ENCODE results near the gene BRAP.

BRAP gene

DNA sequence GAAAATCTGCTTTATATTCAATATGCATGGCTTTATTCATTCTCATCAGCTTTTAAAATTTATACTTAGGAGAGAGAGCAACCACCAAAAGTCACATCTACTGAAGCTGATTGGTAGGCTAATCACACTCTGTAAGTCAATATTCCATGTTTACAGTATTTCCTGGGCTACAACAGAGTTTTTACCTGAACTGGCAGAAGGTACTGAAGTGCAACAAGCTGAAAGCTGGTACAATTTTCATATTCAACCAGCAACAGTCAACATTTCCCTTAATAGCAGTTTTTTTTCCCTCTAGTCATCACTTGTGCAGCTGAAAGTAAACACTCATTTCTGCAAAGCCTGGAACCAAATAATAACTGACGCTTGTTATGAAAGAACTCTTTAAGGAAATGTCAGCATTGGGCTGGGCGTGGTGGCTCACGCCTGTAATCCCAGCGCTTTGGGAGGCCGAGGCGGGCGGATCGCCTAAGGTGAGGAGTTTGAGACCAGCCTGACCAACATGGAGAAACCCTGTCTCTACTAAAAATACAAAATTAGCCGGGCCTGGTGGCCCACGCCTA lies 12.9 kb downstream of the BRAP start:
- no peaks in the 10 kb centered on the region for H3K9me3 ChIP-seq (replicated peaks; ENCODE audit: insufficient read depth, low read length)
- H3K4me2 ChIP-seq (ENCODE audit: low read depth, low read length) = no peak overlapping the region
- H3K4me1 ChIP-seq (ENCODE audit: low read length) = no peaks in the 10 kb centered on the region
- no peaks in the 10 kb centered on the region for H3K79me2 ChIP-seq (ENCODE audit: low read length)
- H3K9ac ChIP-seq (ENCODE audit: low read length) = no peak overlapping the region
- no peak overlapping the region for H3K4me3 ChIP-seq (ENCODE audit: low read length)
- no peak overlapping the region for H2AFZ ChIP-seq (ENCODE audit: low read length)
- H3K27me3 ChIP-seq (replicated peaks; ENCODE audit: insufficient read depth, low read length) = no peaks in the 10 kb centered on the region
- no peak for TF ChIP-seq CTCF (IDR thresholded peaks at IDR 0.05; ENCODE audit: low read length)
- TF ChIP-seq EZH2 (optimal IDR thresholded peaks at IDR 0.05; ENCODE audit: low read depth, low read length) = no peak
- TF ChIP-seq EZH2phosphoT487 (IDR thresholded peaks at IDR 0.05; ENCODE audit: low read length) = no peak
- no peak overlapping the region for H3K27ac ChIP-seq (ENCODE audit: low read length)
- H3K9me2 ChIP-seq (replicated peaks; ENCODE audit: insufficient read depth, low read length) = no peaks in the 10 kb centered on the region
- H4K20me1 ChIP-seq (ENCODE audit: insufficient read depth, low read length) = no peaks in the 10 kb centered on the region
- H3K36me3 ChIP-seq (replicated peaks; ENCODE audit: insufficient read depth, low read length) = no peaks in the 10 kb centered on the region
- H3F3A ChIP-seq (ENCODE audit: insufficient read depth, low read length) = no peaks in the 10 kb centered on the region
- DNase-seq = no peak

- H3K4me3 ChIP-seq (ENCODE audit: low read length) = no peak overlapping the region
- H3K27me3 ChIP-seq (replicated peaks; ENCODE audit: insufficient read depth, low read length) = no peaks in the 10 kb centered on the region
- no peaks in the 10 kb centered on the region for H4K20me1 ChIP-seq (ENCODE audit: insufficient read depth, low read length)
- no peak overlapping the region for H3K27ac ChIP-seq (ENCODE audit: low read length)
- no peak overlapping the region for H3K4me2 ChIP-seq (ENCODE audit: low read depth, low read length)
- H3K4me1 ChIP-seq (ENCODE audit: low read length) = no peaks in the 10 kb centered on the region
- no peaks in the 10 kb centered on the region for H3K9me3 ChIP-seq (replicated peaks; ENCODE audit: insufficient read depth, low read length)
- H3K79me2 ChIP-seq (ENCODE audit: low read length) = no peaks in the 10 kb centered on the region
- no peak overlapping the region for H2AFZ ChIP-seq (ENCODE audit: low read length)
- H3K9ac ChIP-seq (ENCODE audit: low read length) = no peak overlapping the region
- no peak for DNase-seq
- no peaks in the 10 kb centered on the region for H3K9me2 ChIP-seq (replicated peaks; ENCODE audit: insufficient read depth, low read length)
- TF ChIP-seq EZH2 (optimal IDR thresholded peaks at IDR 0.05; ENCODE audit: low read depth, low read length) (no peak), EZH2phosphoT487 (IDR thresholded peaks at IDR 0.05; ENCODE audit: low read length) (no peak), CTCF (IDR thresholded peaks at IDR 0.05; ENCODE audit: low read length) (no peak)
- no peaks in the 10 kb centered on the region for H3K36me3 ChIP-seq (replicated peaks; ENCODE audit: insufficient read depth, low read length)
- H3F3A ChIP-seq (ENCODE audit: insufficient read depth, low read length) = no peaks in the 10 kb centered on the region; the same call in 1 of the 2 replicates
Observed at GRCh38 chr12:111664961-111665865, 20.5 kb downstream of the BRAP start.

DNA sequence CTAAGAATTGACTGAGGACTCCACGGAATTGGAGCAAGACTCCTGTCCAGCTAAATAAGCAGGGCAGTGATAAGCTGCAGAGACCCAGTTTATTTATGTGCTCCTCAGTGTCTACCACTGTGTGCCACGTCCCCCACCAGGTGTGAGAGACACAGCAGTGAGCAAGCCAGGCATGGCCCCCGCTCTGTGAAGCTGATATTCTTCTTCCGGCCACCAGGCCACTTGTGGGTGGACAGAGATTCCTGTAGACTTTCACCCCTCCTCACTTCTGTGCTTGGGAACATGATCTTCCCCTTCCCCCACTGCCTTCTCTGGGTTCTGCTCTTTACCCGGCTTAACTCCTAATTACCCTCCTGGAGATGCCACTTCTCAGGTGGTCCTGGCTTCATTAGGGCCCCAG lies 21.3 kb downstream of the BRAP start:
- no peak for DNase-seq
- no peaks in the 10 kb centered on the region for H3K9me2 ChIP-seq (replicated peaks; ENCODE audit: insufficient read depth, low read length)
- no peaks in the 10 kb centered on the region for H3K79me2 ChIP-seq (ENCODE audit: low read length)
- no peak overlapping the region for H3K27ac ChIP-seq (ENCODE audit: low read length)
- H3K36me3 ChIP-seq (replicated peaks; ENCODE audit: insufficient read depth, low read length) = no peaks in the 10 kb centered on the region
- no peaks in the 10 kb centered on the region for H3K9me3 ChIP-seq (replicated peaks; ENCODE audit: insufficient read depth, low read length)
- no peak overlapping the region for H2AFZ ChIP-seq (ENCODE audit: low read length)
- H4K20me1 ChIP-seq (ENCODE audit: insufficient read depth, low read length) = no peaks in the 10 kb centered on the region
- no peak overlapping the region for H3K4me3 ChIP-seq (ENCODE audit: low read length)
- no peaks in the 10 kb centered on the region for H3K4me1 ChIP-seq (ENCODE audit: low read length)
- no peak overlapping the region for H3K4me2 ChIP-seq (ENCODE audit: low read depth, low read length)
- no peaks in the 10 kb centered on the region for H3K27me3 ChIP-seq (replicated peaks; ENCODE audit: insufficient read depth, low read length)
- H3F3A ChIP-seq (ENCODE audit: insufficient read depth, low read length) = no peaks in the 10 kb centered on the region; the same call in 1 of the 2 replicates
- TF ChIP-seq EZH2phosphoT487 (IDR thresholded peaks at IDR 0.05; ENCODE audit: low read length) = no peak
- no peak for TF ChIP-seq CTCF (IDR thresholded peaks at IDR 0.05; ENCODE audit: low read length)
- no peak for TF ChIP-seq EZH2 (optimal IDR thresholded peaks at IDR 0.05; ENCODE audit: low read depth, low read length)
- H3K9ac ChIP-seq (ENCODE audit: low read length) = no peak overlapping the region
